Duodenal mucosa (tissue), 2 donors: ENCODE data around the gene NWD2.

Experiments
- H3K27ac ChIP-seq: one replicate; pipeline ENCODE4 v1.7.0; 2013; ENCODE audit warnings: low read depth, low read length
- H3K27me3 ChIP-seq, 2 donors: one replicate each; pipeline ENCODE4 v1.7.0; 2013; ENCODE audit warnings: low read length in 2 of 2, control low read depth in 1 of 2; ENCODE audit not compliant: insufficient read depth in 2 of 2, control insufficient read depth in 1 of 2
- H3K36me3 ChIP-seq, 2 donors: one replicate each; pipeline ENCODE4 v1.7.0; 2013; ENCODE audit warnings: low read length in 2 of 2, control low read depth in 1 of 2; ENCODE audit not compliant: insufficient read depth in 2 of 2, control insufficient read depth in 1 of 2
- H3K4me1 ChIP-seq, 2 donors: one replicate each; pipeline ENCODE4 v1.7.0; 2013; ENCODE audit warnings: low read length in 2 of 2, control low read depth in 1 of 2; ENCODE audit not compliant: insufficient read depth in 2 of 2, control insufficient read depth in 1 of 2
- H3K4me3 ChIP-seq, 2 donors: one replicate each; pipeline ENCODE4 v1.7.0; 2013; ENCODE audit warnings: low read length in 2 of 2, low read depth in 1 of 2
- H3K9ac ChIP-seq, 2 donors: one replicate each; pipeline ENCODE4 v1.7.0; 2013; ENCODE audit warnings: low read length in 2 of 2, low read depth in 1 of 2
- H3K9me3 ChIP-seq, 2 donors: one replicate each; pipeline ENCODE4 v1.7.0; 2013; ENCODE audit warnings: low read length in 2 of 2, control low read depth in 1 of 2; ENCODE audit not compliant: control insufficient read depth in 1 of 2

The NWD2 gene

DNA sequence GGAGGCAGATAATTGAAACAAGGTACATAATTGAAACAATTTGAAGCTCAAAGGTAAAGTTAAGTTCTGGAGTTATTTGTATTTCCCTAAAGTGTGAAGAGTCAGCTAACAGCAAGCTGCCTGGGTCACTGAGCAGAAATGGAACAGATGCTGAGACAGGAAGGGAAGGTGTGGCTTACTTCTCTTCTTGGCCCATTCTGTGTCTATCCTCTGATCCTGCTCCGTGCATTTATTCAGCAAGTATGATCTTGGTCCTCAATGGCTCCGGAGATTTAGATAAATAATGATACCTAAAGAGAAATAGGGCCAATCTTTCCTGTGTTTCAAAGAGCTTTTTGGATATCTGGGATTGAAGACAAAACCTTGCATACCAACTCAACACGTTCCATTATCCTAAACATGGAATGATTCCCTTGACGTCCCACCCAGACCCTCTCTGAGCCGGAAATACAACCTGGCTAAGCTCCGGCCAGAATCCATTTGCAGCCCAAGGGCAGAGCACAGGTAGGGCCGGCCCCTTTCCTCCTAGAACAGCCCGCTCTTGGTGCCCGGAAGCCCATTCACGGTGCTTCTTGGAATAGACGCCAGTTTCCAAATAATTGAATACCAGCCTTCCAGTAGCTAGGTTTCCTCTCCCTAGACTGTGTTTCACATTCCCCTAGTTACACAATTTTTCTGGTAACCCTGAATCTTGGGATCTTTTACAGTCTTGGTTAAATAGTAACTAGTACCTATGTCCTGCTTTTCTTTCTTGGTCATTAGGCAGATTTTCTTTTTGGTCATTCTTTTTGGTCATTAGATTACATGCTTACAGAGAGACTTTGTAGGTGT is 211.0 kb downstream of the NWD2 start:
- peak overlapping the region; percentile 37 for H3K27ac ChIP-seq
- peak overlapping the region; percentile 22 to 71 for H3K9ac ChIP-seq
- no peaks in the 10 kb centered on the region for H3K9me3 ChIP-seq
- H3K4me3 ChIP-seq = peak overlapping the region; percentile 59 to 75
- peaks cover 0 to 8% of the 10 kb centered on the region in 2 donors for H3K27me3 ChIP-seq
- peaks cover 0 to 12% of the 10 kb centered on the region in 2 donors for H3K4me1 ChIP-seq
- no peaks in the 10 kb centered on the region for H3K36me3 ChIP-seq

GRCh38 chr4:37461801-37462200 is 217.3 kb downstream of the NWD2 start:
- H3K9me3 ChIP-seq = no peaks in the 10 kb centered on the region
- no peak overlapping the region for H3K4me3 ChIP-seq
- peaks cover 12 to 28% of the 10 kb centered on the region in 2 donors for H3K4me1 ChIP-seq
- no peaks in the 10 kb centered on the region for H3K36me3 ChIP-seq
- H3K9ac ChIP-seq = no peak overlapping the region
- no peak overlapping the region for H3K27ac ChIP-seq
- H3K27me3 ChIP-seq = no peaks in the 10 kb centered on the region

GRCh38 chr4:37463033-37463856 is 218.7 kb downstream of the NWD2 start:
- Histone ChIP-seq H3K4me1 (peaks cover 12 to 25% of the 10 kb centered on the region in 2 donors), H3K4me3 (no peak overlapping the region), H3K9me3 (no peaks in the 10 kb centered on the region), H3K27me3 (no peaks in the 10 kb centered on the region), H3K9ac (no peak overlapping the region), H3K27ac (no peak overlapping the region), H3K36me3 (no peaks in the 10 kb centered on the region)

- H3K27ac ChIP-seq = no peak overlapping the region
- H3K27me3 ChIP-seq = no peaks in the 10 kb centered on the region
These were observed 220.0 kb downstream of the NWD2 start for GRCh38 chr4:37464373-37465128.

GRCh38 chr4:37465296-37465695 is 220.8 kb downstream of the NWD2 start:
- Histone ChIP-seq H3K4me1 (peaks cover 12 to 25% of the 10 kb centered on the region in 2 donors), H3K27me3 (no peaks in the 10 kb centered on the region), H3K9ac (no peak overlapping the region), H3K4me3 (no peak overlapping the region), H3K27ac (no peak overlapping the region), H3K9me3 (no peaks in the 10 kb centered on the region), H3K36me3 (no peaks in the 10 kb centered on the region)

More at GRCh38 chr4:37464373-37465128, 220.0 kb downstream of the NWD2 start:
- no peak overlapping the region for H3K9ac ChIP-seq
- no peaks in the 10 kb centered on the region for H3K9me3 ChIP-seq
- H3K4me3 ChIP-seq = no peak overlapping the region
- H3K36me3 ChIP-seq = no peaks in the 10 kb centered on the region
- peaks cover 12 to 25% of the 10 kb centered on the region in 2 donors for H3K4me1 ChIP-seq

- H3K36me3 ChIP-seq = no peaks in the 10 kb centered on the region
- no peak overlapping the region for H3K4me3 ChIP-seq
- peaks cover 12 to 25% of the 10 kb centered on the region in 2 donors for H3K4me1 ChIP-seq
- no peaks in the 10 kb centered on the region for H3K9me3 ChIP-seq
- no peaks in the 10 kb centered on the region for H3K27me3 ChIP-seq
- H3K27ac ChIP-seq = no peak overlapping the region
- H3K9ac ChIP-seq = no peak overlapping the region
These were observed 221.3 kb downstream of the NWD2 start for GRCh38 chr4:37465845-37466244.

GRCh38 chr4:37467223-37467622 is 222.7 kb downstream of the NWD2 start:
- Histone ChIP-seq H3K4me1 (peaks cover 12 to 25% of the 10 kb centered on the region in 2 donors), H3K4me3 (no peak overlapping the region), H3K9me3 (no peaks in the 10 kb centered on the region), H3K27me3 (no peaks in the 10 kb centered on the region), H3K9ac (no peak overlapping the region), H3K36me3 (no peaks in the 10 kb centered on the region), H3K27ac (no peak overlapping the region)

DNA sequence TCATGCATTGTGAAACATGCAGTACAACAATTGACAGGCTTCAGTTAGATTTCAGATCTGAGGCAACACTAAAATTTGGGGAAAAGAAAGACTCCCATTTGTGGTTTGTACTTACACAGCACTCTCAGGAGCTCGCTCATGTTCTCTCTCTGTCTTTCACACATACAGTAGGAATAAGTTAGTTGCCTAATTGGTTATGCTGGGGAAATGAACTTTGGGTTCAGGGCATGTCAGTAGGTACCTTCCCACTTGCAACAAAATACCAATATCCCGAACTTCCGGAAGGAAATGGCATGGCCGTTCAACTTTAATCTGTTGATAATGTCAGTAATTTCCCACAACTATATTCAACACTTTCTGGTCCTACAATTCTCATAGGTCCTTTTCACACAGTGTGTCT is 223.3 kb downstream of the NWD2 start:
- no peak overlapping the region for H3K9ac ChIP-seq
- no peaks in the 10 kb centered on the region for H3K9me3 ChIP-seq
- H3K27ac ChIP-seq = no peak overlapping the region
- H3K36me3 ChIP-seq = no peaks in the 10 kb centered on the region
- H3K4me1 ChIP-seq = peaks cover 11 to 24% of the 10 kb centered on the region in 2 donors
- H3K27me3 ChIP-seq = no peaks in the 10 kb centered on the region
- H3K4me3 ChIP-seq = no peak overlapping the region

- Histone ChIP-seq H3K9me3 (no peaks in the 10 kb centered on the region), H3K4me1 (peaks cover 0 to 18% of the 10 kb centered on the region in 2 donors), H3K9ac (no peak overlapping the region), H3K4me3 (no peak overlapping the region), H3K27ac (no peak overlapping the region), H3K36me3 (no peaks in the 10 kb centered on the region), H3K27me3 (no peaks in the 10 kb centered on the region)
These were observed 224.7 kb downstream of the NWD2 start for GRCh38 chr4:37469286-37469685.
